NCI-H2227 (cell line): Measurements from ENCODE around the gene PHLPP1.

Source experiments
- DNase-seq: peaks from one replicate; lab custom pipeline; 2025; ENCODE audit not compliant: unreplicated experiment; lab: John Stamatoyannopoulos, UW

The PHLPP1 gene

DNA sequence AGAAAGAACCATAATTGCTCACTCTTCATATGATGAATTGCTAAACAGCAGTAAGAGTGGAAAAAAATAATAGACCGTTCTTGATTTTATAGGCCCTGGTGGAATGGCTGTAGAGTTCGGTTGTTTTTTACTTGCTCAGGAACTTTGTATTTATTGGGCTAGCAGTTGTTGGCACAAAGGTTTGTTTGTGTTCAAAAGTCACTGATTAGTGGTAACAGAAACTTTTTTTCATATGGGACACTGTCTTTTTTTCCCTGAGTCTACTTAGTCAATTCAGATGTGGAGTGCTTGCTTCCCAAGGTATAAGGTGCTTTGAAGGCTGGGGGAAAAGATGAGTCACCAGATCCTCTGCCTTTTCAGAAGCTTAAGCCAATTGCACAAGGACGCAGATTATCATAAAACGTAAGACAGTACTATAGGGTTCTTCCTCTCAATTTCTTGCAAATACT lies 25.8 kb downstream of the PHLPP1 start:
- no peak for DNase-seq

- no peak for DNase-seq
These were observed 26.2 kb downstream of the PHLPP1 start for GRCh38 chr18:62741584-62741983.

GRCh38 chr18:62744076-62744968 lies 29.0 kb downstream of the PHLPP1 start:
- DNase-seq: no peak

DNA sequence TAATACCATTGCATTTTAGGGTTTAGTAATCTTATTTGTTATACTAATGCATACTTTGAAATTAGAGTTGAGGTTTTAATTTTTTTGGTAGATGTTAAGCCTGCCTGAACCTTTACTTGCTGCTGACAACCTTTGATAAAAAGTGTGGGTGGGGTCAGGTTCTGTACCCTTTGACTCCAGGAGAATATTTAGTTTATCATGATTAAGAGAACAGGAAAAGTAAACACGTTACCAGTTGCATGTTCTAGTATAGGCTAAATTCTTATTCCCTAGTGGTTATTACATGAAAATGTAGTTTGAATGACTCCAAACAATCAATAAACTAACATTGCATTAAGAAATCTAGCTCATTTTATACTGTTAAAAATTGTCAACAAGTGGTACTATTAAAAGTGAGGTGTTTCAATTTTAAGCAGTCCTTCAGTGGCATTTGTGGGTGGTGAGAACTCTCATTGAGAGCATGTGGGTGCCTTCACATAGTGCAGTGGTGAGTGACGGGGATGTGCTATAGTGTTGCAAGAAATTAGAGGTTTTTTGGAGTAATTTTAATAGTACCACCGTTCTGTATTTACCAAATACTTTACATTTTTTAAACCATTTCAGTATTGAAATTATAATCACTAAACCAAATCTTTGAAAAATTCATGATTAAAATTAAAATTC lies 29.9 kb downstream of the PHLPP1 start:
- DNase-seq: no peak

- DNase-seq: no peak
These were observed 34.0 kb downstream of the PHLPP1 start for GRCh38 chr18:62749389-62749788.

DNA sequence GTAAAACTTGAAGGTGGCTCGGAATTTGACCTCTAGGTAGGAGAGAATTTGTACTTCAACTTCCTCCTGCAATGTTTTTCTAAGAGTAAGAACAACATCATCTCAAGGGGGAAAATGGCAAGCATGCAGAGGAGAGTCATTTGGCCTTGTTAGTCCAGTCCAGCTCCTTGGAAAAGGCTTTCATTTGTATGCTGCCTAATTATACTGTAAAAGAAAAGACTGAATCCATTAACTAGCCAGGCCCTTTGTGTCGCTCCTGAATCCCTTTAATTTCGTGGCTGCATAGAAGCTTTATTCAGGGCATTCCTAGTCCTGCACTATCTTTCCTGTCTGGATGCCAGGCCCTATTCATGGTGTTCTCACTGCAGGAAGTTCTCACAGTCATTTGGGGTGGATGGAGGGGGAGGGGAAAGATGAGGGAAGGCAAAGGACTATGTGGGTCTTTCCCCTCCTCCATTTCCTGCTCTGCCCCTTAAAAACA lies 36.0 kb downstream of the PHLPP1 start:
- DNase-seq: peak; percentile 12

- no peak for DNase-seq
These were observed 36.6 kb downstream of the PHLPP1 start for GRCh38 chr18:62751977-62752376.

- DNase-seq: no peak
These were observed 38.7 kb downstream of the PHLPP1 start for GRCh38 chr18:62754026-62754425.

GRCh38 chr18:62755454-62755853 lies 40.1 kb downstream of the PHLPP1 start:
- no peak for DNase-seq

DNA sequence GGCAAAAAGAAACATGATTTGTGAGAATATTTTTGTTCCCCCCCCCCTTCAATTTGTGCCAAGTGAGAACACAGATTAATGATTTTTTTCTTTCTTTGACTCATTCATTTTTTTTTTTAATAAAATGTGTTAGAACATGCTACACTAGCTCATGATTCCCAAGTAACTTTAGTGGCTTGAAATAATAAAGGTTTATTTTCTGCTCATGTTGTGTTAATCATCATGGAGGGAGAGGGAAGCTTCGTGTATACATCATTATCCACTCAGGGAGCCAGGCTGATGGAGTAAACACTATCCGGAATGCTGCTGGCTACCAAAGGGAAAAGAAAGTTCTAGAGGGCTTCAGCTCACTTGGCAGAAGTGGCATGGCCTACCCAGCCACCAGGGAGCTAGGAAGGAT lies 40.6 kb downstream of the PHLPP1 start:
- no peak for DNase-seq

- DNase-seq: no peak
These were observed 42.2 kb downstream of the PHLPP1 start for GRCh38 chr18:62757399-62758010.

- DNase-seq: no peak
These were observed 43.2 kb downstream of the PHLPP1 start for GRCh38 chr18:62758591-62758990.

GRCh38 chr18:62759704-62760402 lies 44.5 kb downstream of the PHLPP1 start:
- DNase-seq: no peak

GRCh38 chr18:62760403-62760734 lies 45.0 kb downstream of the PHLPP1 start:
- no peak for DNase-seq

GRCh38 chr18:62763101-62763521 lies 47.8 kb downstream of the PHLPP1 start:
- DNase-seq: no peak

DNA sequence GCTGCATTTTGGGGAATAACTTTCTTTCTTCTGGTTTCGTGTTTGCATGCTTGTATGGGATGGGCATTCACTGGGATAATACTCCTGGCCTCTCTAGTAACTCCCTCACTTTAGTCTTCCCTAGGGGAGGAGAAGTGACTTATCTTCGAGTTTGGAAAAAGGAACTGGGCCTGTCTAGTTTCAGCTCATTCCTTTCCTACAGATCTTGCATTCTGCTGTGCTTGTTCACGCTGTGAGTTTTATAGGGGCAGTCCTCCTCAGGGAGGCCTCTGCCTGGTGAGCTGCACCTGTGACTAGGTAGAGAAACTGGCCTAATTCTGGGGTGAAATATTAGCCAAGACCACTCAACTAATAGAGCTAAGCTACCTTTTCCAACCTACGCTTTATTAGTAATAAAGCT lies 50.9 kb downstream of the PHLPP1 start:
- DNase-seq: no peak

DNA sequence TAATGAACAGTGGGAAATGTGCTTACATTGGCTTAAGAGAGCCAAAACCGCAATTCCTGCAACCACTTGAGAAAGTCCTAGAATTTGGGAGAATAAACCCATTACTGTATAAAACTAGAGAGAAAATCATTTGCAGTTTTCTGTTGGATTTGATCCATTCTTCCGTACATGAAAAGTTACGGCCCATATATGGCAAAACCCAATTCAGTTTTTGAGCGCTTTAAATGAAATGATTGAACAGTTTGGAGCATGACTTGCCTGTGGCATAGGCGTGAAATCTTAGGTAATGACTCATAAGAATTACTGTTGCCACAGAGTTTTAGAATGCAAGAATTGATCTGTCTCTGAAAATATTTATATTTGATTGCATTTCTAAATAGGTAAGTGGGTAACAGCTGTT lies 52.0 kb downstream of the PHLPP1 start:
- DNase-seq: no peak

- DNase-seq: no peak
These were observed 52.7 kb downstream of the PHLPP1 start for GRCh38 chr18:62767836-62768557.

GRCh38 chr18:62768558-62768943 lies 53.2 kb downstream of the PHLPP1 start:
- DNase-seq: no peak

DNA sequence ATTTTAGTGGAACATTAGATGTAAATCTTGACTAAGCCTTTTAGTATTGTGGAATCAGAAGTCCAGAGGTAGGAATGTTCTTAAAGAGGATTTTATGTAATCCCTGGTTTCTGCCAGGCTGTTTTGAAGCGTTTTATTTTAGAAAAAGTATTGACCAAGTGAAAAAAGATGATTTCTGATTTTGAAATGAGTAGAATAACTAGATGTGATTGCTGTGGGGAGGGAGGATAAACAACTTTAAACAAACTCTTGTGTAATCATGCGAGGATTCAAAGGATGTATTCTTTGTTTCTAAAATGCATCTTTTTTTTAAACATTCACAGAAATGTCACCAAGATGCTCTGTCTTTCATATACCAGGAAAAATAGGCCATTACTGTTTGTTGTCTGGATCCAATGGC lies 53.9 kb downstream of the PHLPP1 start:
- DNase-seq: no peak
